DND-41 (cell line): ENCODE data around the gene KRT6B.

Source experiments
- EZH2 ChIP-seq: IDR thresholded peaks from 3 replicates; pipeline ENCODE4 v1.6.1; 2012; ENCODE audit warnings: borderline replicate concordance, low read depth, mild to moderate bottlenecking, moderate library complexity, low read length, inconsistent platforms; ENCODE audit not compliant: severe bottlenecking
- TF ChIP-seq, protein P1 (sequence below): IDR thresholded peaks from 2 replicates; pipeline ENCODE4 v1.5.1; 2012; ENCODE audit warnings: borderline replicate concordance, low read length, moderate library complexity, mild to moderate bottlenecking; ENCODE audit not compliant: poor library complexity, severe bottlenecking; ENCODE audit errors: extremely low read depth

DNA sequence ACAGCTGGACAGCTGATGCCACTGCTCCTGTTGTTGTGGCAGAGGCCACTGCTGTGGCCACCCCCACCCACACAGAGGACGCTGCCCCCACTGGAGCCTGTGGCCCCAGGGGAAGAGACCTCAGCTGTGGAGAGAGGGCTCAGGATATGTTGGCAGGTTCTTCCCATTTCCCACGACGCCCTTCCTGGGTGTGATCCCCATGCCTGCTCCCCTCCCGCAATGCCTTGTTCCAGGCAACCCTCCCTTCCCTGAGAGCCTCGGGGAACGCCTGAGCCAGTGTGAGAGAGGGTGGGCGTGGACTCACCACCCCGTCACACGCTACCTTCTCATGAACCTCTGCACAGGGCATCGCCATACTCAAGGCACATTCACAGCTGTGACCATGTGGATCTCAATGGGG is 40.1 kb downstream of the KRT6B start:
- TF ChIP-seq EZH2: no peak
- TF ChIP-seq, protein P1, sequence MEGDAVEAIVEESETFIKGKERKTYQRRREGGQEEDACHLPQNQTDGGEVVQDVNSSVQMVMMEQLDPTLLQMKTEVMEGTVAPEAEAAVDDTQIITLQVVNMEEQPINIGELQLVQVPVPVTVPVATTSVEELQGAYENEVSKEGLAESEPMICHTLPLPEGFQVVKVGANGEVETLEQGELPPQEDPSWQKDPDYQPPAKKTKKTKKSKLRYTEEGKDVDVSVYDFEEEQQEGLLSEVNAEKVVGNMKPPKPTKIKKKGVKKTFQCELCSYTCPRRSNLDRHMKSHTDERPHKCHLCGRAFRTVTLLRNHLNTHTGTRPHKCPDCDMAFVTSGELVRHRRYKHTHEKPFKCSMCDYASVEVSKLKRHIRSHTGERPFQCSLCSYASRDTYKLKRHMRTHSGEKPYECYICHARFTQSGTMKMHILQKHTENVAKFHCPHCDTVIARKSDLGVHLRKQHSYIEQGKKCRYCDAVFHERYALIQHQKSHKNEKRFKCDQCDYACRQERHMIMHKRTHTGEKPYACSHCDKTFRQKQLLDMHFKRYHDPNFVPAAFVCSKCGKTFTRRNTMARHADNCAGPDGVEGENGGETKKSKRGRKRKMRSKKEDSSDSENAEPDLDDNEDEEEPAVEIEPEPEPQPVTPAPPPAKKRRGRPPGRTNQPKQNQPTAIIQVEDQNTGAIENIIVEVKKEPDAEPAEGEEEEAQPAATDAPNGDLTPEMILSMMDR: no peak
